HS-27A (cell line): ENCODE measurements around the gene ACSF3.

Experiments
- DNase-seq: peaks from one replicate; pipeline ENCODE4 v3.0.0-alpha.2; 2012; ENCODE audit warnings: low read depth, missing footprints

The ACSF3 gene

DNA sequence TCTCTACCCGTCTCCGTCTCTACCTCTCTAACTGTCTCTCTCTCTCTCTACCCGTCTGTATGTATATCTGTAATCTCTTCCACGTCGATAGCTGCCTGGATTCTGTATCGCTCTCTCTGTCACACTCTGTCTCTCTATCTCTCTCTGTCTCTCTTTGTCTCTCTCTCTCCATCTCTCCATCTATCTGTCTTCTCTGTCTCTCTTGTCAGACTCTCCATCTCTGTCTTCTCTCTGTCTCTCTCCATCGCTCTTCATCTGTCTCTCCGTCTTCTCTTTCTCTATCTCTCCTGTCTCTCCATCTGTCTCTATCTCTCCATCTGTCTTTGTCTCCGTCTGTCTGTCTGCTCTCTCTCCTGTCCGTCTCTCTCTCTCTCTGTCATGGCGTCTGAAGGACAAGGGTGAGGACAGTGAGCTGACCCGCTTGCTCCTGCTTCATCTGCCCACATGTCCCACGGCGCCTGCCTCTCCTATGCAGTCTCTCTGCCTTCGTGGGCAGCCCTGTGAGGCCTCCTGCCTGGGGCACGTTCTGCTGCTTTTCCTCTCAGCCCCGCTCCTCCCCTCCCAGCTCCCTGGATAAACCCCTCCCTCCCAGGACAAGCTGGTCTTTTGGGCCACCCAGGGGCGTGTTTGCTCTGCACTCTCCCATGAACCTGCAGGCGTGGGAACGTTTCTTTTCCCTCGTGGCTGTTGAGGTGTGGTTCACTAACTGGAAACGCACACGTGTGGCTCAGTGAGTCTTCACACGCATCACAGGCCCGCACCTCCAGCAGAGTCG is 18.9 kb downstream of the ACSF3 start:
- DNase-seq = no peak

DNA sequence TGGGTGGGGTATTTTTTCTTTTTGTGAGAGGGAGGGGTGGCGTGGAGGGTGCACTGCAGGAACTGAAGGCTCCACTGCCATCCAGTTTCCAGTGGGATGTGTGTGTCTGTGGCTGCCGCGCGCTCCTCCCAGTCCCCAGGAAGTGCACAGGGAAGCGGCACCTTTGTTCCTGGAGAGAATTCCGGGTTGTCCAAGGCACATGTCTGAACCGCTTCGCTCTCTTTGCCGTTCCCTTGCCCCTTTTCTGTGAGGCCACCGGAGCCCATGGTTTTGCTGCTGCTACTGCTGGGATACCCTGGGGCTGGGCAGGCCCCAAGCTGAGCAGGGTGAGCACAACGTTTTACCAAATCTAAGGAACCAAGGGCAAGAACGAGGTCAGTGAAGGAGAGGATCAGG is 19.5 kb downstream of the ACSF3 start:
- DNase-seq = no peak

DNA sequence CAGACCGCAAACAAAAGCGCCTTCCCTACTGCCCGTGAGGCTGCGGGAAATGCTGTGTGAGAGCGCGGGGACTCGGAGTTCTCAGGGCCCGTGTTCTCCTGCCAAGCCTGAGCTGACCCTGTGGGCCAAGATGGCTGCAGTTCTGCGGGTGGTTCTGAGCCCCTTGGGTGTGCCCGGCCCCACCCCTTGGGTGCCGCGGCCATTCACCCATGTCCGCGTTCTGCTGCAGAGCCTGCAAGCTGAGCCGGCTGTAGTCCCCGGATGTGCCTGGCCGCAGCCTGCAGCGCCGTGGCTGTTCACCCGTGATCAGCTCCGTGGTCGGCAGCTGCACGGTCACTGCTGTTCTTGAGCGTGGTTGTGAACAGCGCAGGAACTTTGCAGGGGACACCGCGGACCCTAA is 20.0 kb downstream of the ACSF3 start:
- DNase-seq = no peak

DNA sequence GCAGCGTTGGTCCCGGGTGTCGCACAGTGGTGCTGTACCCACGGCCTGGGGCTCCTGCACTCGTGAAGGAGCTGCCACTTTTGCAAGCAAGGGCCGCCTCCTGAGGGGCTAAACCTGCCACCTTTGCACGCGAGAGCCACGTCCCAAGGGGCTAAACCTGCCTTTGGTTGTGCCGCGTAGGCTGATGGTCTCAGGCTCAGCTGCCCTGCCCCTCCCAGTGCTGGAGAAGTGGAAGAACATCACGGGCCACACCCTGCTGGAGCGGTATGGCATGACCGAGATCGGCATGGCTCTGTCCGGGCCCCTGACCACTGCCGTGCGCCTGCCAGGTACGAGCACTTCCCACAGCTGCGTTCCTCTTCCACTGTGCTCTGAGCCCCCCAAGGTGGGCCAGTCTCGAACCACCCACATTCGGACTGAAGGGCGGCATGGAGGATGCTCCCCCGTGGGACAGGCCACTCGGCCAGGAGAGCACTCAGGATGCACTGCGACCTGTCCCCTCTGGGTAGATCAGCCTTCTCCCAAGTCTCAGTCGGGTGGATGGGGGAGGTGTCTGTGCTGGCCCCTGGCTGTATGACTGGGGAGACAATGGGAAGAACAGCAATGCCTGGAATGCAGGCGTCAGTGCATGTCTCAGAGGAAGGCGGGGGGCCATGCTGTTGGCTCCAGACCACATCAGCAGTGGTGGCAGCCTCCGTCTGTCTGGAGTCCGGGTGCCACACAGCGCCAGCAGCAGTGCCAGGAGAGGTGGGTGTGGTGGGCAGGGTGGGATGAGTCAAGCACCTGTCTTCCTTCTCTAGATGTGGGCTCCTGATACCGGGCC is 20.7 kb downstream of the ACSF3 start:
- DNase-seq = no peak

DNA sequence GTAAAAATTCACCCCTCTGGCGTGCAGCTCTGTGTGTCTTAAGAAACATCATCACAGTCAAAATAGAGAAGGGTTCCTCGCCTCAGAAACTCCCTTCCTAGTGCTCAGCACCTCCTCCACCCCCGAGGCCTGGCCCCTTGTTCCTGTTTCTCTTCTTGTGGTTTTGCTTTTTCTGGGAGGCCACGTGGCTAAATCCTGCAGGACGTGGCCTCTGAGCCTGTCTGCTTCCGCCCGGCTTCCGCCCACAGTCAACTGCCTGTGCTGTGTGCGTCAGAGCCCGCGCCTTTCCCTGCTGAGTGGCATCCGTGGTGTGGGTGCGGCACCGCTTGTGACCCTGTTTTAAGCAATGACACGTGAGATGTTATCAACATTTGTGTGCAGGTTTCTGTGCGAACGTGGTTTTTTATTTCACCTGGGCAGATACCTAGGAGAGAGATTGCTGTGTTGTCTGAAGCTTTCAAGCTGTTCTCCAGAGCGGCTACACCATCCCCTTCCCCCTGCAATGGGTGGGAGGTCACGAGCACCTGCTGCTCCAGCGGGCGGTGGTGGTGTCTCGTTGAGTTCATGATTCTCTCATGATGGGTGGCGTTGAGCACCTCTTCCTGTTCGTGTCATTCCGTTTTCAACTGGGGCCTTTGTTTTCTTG is 21.7 kb downstream of the ACSF3 start:
- no peak for DNase-seq

DNA sequence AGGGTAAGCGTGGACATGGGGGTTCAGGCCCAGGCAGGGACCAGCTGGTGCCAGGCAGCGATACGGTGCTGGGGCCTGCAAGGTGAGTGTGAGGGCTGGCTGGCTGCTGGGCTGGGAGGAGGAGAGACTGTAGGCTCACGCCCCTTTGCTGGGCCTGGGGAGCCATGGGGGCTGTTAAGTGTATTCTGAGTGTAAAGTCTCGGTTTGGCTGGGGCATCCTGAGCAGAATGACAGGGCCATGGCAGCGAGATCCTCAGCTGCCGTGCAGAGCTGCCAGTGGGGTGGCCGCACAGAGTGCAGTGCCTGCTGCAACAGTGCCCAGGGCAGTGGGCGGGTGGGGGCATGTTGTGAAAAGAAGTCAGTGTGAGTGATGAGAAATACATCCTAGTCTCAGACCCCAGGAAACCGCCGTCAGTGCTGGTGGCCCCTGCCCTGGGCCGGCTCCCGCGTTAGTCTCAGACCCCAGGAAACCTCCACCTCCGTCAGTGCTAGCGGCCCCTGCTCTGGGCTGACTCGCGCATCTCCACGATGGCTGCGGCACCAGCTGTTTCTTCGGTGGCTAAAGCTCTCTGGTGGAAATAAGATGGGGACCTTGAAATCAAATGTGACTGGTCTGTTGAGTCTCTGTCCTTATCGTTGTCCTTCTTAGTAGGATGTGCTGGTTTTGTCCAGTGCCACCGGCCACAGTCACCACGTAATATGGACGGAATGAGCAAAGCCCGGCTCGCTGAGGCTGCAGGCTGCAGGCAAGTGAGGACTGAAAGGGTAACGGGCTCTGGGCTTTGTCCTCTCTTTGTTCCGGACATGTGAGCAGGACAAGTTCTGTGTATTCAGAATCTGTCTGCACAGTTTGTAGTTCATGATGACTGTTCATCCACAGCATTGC is 22.9 kb downstream of the ACSF3 start:
- no peak for DNase-seq

- no peak for DNase-seq
These were observed 23.7 kb downstream of the ACSF3 start for GRCh38 chr16:89117227-89117974.

DNA sequence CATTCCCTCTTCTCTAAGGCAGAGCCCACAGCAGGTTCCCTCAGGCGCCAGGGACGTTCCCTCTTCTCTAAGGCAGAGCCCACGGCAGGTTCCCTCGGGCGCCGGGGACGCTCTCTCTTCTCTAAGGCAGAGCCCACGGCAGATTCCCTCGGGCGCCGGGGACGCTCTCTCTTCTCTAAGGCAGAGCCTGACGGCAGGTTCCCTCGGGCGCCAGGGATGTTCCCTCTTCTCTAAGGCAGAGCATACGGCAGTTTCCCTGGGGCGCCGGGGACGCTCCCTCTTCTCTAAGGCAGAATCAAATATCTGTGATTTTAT is 24.3 kb downstream of the ACSF3 start:
- no peak for DNase-seq

GRCh38 chr16:89118361-89119165 is 24.9 kb downstream of the ACSF3 start:
- DNase-seq = no peak

DNA sequence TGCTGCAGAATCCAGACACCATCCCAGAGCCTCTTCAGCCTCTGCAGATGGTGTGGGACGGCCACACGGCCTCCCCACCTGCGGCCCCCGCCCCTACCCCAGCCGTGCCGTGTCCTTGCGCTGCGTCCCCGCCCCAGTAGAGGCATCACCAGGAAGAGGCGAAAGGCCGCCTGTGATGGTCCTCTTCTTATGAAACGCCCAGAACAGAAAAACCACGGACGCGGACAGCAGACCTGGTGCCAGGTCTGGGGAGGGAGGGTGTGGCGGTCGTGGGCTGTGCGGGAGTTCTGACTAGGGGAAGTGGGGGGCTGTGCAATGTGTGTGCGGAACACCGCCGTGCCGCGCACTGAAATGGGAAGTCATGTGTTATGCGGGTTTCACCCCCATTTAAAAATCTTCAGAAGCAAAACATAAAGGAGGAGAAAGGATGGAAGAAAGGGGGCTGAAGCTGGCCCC is 25.5 kb downstream of the ACSF3 start:
- no peak for DNase-seq

- no peak for DNase-seq
These were observed 26.0 kb downstream of the ACSF3 start for GRCh38 chr16:89119661-89120141.

GRCh38 chr16:89120281-89120680 is 26.6 kb downstream of the ACSF3 start:
- DNase-seq = no peak

DNA sequence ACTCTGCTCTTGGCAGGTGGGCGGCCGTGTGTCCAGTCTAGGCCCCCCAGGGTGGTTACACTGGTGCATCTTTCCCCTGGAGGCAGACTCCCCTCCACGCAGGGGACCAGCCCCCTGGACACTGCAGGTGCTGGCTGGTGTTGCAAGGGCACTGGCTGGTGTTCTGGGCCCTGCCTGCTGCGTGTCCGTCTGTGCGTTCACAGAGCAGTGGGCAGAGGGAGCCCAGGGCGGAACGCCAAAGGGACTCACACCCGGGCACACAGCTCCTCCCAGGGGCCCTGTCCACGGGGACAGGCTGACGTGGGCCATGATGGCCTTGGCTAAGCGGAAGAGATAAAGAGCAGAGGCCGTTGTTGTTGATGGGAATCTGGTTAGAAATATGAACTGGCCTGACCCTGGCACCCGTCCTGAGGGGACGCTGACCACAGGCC is 27.3 kb downstream of the ACSF3 start:
- DNase-seq = no peak

GRCh38 chr16:89121691-89122321 is 28.2 kb downstream of the ACSF3 start:
- no peak for DNase-seq

- DNase-seq = no peak
These were observed 28.7 kb downstream of the ACSF3 start for GRCh38 chr16:89122322-89122851.

GRCh38 chr16:89123001-89123830 is 29.6 kb downstream of the ACSF3 start:
- DNase-seq = no peak

DNA sequence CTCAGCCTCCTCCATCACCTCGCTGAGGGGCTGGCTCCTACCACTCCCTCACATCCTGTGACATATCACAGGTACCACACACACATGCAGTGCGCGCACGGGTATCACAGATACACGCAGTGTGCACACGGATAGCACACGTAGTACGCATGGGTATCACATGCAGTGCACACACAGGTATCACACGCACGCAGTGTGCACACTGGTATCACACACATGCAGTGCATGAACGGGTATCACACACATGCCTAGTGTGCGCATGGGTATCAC is 30.1 kb downstream of the ACSF3 start:
- no peak for DNase-seq

GRCh38 chr16:89129378-89129777 is 35.7 kb downstream of the ACSF3 start:
- no peak for DNase-seq

- no peak for DNase-seq
These were observed 36.8 kb downstream of the ACSF3 start for GRCh38 chr16:89130448-89130847.
